Measurements from ENCODE around the gene TCF25. TPM values are rescaled to one million over a fixed set of nuclear protein-coding genes. Genes with fewer than 3 reads are reported as not detected.
"Not testable (repeated sequence)": the region's sequence is repeated elsewhere in the genome, so short reads cannot be mapped to it uniquely, and the experiment has no call there.

Gene TCF25
- total RNA-seq = 100 to 1,000 TPM; 132 to 748 (median 335) TPM
- polyA plus RNA-seq = 100 to 1,000 TPM; 124 to 276 (median 146) TPM
- long read RNA-seq, donor 1, transcript TCF25-201 (18 exons, 2,233 nt) = major isoform, 5 of 16 reads
- long read RNA-seq, donor 1, partial matches to known transcripts = 8 of 16 reads
- long read RNA-seq, donor 1, other reads (novel, unspliced or antisense) = 0 of 16 reads
- long read RNA-seq, donor 2, transcript TCF25-201 (18 exons, 2,233 nt) = major isoform, 7 of 16 reads
- long read RNA-seq, donor 2, partial matches to known transcripts = 0 of 16 reads
- long read RNA-seq, donor 2, other reads (novel, unspliced or antisense) = 0 of 16 reads
- long read RNA-seq, donor 3, partial matches to known transcripts = 0 of 8 reads
- long read RNA-seq, donor 3, other reads (novel, unspliced or antisense) = 0 of 8 reads
- long read RNA-seq, donor 4 = 0 reads
- long read RNA-seq, donor 5, transcript TCF25-203 (2 exons, 981 nt) = major isoform, 7 of 57 reads
- long read RNA-seq, donor 5, partial matches to known transcripts = 42 of 57 reads
- long read RNA-seq, donor 5, other reads (novel, unspliced or antisense) = 0 of 57 reads
- long read RNA-seq, donor 6, transcript TCF25-223 (2 exons, 263 nt) = minor isoform, 5 of 69 reads
- long read RNA-seq, donor 6, transcript TCF25-201 (18 exons, 2,233 nt) = major isoform, 14 of 69 reads
- long read RNA-seq, donor 6, transcript TCF25-203 (2 exons, 981 nt) = minor isoform, 6 of 69 reads
- long read RNA-seq, donor 6, partial matches to known transcripts = 39 of 69 reads
- long read RNA-seq, donor 6, other reads (novel, unspliced or antisense) = 0 of 69 reads
- long read RNA-seq, donor 7, transcript TCF25-201 (18 exons, 2,233 nt) = major isoform, 10 of 49 reads
- long read RNA-seq, donor 7, transcript TCF25-203 (2 exons, 981 nt) = minor isoform, 7 of 49 reads
- long read RNA-seq, donor 7, partial matches to known transcripts = 27 of 49 reads
- long read RNA-seq, donor 7, other reads (novel, unspliced or antisense) = 0 of 49 reads
- long read RNA-seq, donor 8, transcript TCF25-220 (2 exons, 1,535 nt) = major isoform, 8 of 41 reads
- long read RNA-seq, donor 8, transcript TCF25-203 (2 exons, 981 nt) = minor isoform, 7 of 41 reads
- long read RNA-seq, donor 8, partial matches to known transcripts = 23 of 41 reads
- long read RNA-seq, donor 8, other reads (novel, unspliced or antisense) = 0 of 41 reads
- long read RNA-seq, donor 9, transcript TCF25-203 (2 exons, 981 nt) = major isoform, 5 of 63 reads
- long read RNA-seq, donor 9, partial matches to known transcripts = 51 of 63 reads
- long read RNA-seq, donor 9, other reads (novel, unspliced or antisense) = 0 of 63 reads
- long read RNA-seq, donor 10, transcript TCF25-201 (18 exons, 2,233 nt) = major isoform, 6 of 12 reads
- long read RNA-seq, donor 10, partial matches to known transcripts = 5 of 12 reads
- long read RNA-seq, donor 10, other reads (novel, unspliced or antisense) = 0 of 12 reads

GRCh38 chr16:89873109-89873971, at the start of gene TCF25:
Gene TCF25, plus strand, starts transcription at chr16:89873592. Its CDS starts 76 bp downstream, at chr16:89873668.
- peak; percentile 82 to 97 for DNase-seq
- peak; percentile 31 to 86 (median 83) for TF ChIP-seq POLR2AphosphoS5 (IDR thresholded peaks at IDR 0.05)
- TF ChIP-seq EP300 (IDR thresholded peaks at IDR 0.05) = no peak
- TF ChIP-seq POLR2A (IDR thresholded peaks at IDR 0.05) = peak in 1 of 4 donors; percentile 27
- TF ChIP-seq CTCF (IDR thresholded peaks at IDR 0.05) = no peak
- intact Hi-C loops (cut with DNase I; ENCODE audit: low total_unique reads) = no loop called here

GRCh38 chr16:89823824-89824148, 49.6 kb upstream of the TCF25 start:
- H3K9me3 ChIP-seq; DNase-seq; H3K27me3 ChIP-seq; intact Hi-C loops (cut with DNase I; ENCODE audit: low total_unique reads); H3K36me3 ChIP-seq; H3K4me3 ChIP-seq; H3K27ac ChIP-seq: not testable (repeated sequence)
- peaks cover 3 to 32% (median 25%) of the 10 kb centered on the region in 4 donors for H3K4me1 ChIP-seq
- WGBS, 5 donors = 68 to 83% (median 78%) methylated on average over 5 of the region's 5 CpGs

More at GRCh38 chr16:89873109-89873971, at the start of gene TCF25:
- Histone ChIP-seq H3K4me3 (peak within 1 kb of the TSS; percentile 70 to 85 (median 78)), H3K36me3 (peaks cover 0 to 32% (median 30%) of the 10 kb centered on the region in 4 donors), H3K9me3 (no peaks in the 10 kb centered on the region), H3K27ac (peak within 1 kb of the TSS; percentile 97 to 100 (median 100)), H3K4me1 (peaks cover 11 to 37% (median 25%) of the 10 kb centered on the region in 4 donors), H3K27me3 (no peaks in the 10 kb centered on the region)
- WGBS, 5 donors = 0 to 3% (median 1%) methylated on average over 27 to 104 of the region's 104 CpGs

- TF ChIP-seq POLR2AphosphoS5 (IDR thresholded peaks at IDR 0.05) = no peak
- no peak for TF ChIP-seq CTCF (IDR thresholded peaks at IDR 0.05)
- TF ChIP-seq POLR2A (IDR thresholded peaks at IDR 0.05) = no peak
- TF ChIP-seq EP300 (IDR thresholded peaks at IDR 0.05) = no peak
- Histone ChIP-seq H3K27me3 (peaks cover 0 to 18% (median 0%) of the 10 kb centered on the region in 3 donors), H3K27ac (peak overlapping the region in 4 of 5 donors; percentile 76 to 85 (median 82)), H3K4me3 (no peak overlapping the region), H3K4me1 (peaks cover 10 to 41% (median 27%) of the 10 kb centered on the region in 4 donors), H3K9me3 (no peaks in the 10 kb centered on the region), H3K36me3 (peaks cover 0 to 8% (median 0%) of the 10 kb centered on the region in 4 donors)
- intact Hi-C loops (cut with DNase I; ENCODE audit: low total_unique reads) = no loop called here
- WGBS, 5 donors = 56 to 75% (median 71%) methylated on average over 25 to 26 of the region's 26 CpGs
- DNase-seq = peak; percentile 52 to 72
Observed at GRCh38 chr16:89826531-89827382, 46.6 kb upstream of the TCF25 start.
